ENCODE results near the gene FLNB.

The FLNB gene

DNA sequence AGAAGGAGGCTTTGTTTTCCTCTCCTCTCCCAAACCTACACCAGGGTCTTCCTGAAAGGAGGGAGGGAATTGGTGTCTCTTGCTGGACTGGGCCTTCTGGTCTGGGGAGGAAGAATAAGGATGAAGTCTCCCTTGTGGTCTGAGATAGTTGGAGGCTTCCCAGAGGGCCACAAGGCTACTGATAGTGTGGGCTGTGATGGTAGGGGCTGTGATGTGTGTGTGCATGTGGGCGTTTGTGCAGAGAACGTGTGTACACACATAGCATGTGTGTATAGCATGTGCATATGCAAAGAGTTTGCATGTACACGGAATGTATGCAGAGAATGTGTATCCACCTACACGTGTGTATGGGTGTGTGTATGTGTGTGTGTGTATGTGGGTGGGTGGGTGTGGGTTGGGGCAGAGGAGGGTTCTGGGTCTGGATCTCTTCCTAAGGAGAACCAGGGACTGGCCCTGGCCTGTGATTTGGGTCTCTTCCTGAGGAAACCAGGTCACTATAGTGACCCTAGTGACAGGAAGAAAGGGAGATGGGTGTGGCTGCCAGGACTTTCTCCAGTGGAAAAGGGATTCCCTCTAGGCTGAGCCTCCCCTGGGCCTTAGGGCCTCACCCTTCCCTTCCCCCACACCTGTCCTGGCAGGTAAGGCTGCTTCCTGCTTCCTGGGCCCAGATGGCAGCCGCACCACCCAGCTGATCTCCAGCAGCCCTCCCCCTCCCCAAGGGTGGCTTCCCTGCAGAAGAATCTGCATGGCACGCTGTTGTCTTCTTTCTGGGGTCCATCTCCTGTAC is 1.7 kb downstream of the FLNB start:
- no peak overlapping the region for H3K4me3 ChIP-seq (ENCODE audit: low read depth, low read length)
- TF ChIP-seq, protein P1, sequence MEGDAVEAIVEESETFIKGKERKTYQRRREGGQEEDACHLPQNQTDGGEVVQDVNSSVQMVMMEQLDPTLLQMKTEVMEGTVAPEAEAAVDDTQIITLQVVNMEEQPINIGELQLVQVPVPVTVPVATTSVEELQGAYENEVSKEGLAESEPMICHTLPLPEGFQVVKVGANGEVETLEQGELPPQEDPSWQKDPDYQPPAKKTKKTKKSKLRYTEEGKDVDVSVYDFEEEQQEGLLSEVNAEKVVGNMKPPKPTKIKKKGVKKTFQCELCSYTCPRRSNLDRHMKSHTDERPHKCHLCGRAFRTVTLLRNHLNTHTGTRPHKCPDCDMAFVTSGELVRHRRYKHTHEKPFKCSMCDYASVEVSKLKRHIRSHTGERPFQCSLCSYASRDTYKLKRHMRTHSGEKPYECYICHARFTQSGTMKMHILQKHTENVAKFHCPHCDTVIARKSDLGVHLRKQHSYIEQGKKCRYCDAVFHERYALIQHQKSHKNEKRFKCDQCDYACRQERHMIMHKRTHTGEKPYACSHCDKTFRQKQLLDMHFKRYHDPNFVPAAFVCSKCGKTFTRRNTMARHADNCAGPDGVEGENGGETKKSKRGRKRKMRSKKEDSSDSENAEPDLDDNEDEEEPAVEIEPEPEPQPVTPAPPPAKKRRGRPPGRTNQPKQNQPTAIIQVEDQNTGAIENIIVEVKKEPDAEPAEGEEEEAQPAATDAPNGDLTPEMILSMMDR (IDR thresholded peaks at IDR 0.05; ENCODE audit: insufficient read depth, low read depth, low read length, missing control alignments) = no peak
- DNase-seq (ENCODE audit: low read depth) = no peak

DNA sequence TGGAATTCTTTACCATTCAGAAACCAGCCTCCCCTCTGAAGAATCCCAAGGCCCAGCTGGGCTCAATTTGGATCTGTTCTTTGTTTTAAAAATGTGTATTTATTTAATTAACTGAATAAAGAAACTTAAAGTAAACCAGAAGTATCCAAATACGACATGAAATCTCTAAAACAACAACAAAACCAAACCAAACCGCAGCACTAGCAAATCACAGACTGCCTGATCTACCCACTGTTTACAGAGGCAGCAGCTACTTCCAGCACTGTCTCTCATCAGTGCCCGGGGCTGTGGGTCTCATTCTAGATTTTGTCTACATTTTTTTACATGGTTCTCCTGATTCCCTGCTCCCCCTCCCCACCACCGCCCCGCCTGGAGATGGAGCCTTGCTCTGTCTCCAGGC is 2.3 kb downstream of the FLNB start:
- no peak overlapping the region for H3K4me3 ChIP-seq (ENCODE audit: low read depth, low read length)
- TF ChIP-seq, protein P1 (IDR thresholded peaks at IDR 0.05; ENCODE audit: insufficient read depth, low read depth, low read length, missing control alignments) = no peak
- DNase-seq (ENCODE audit: low read depth) = no peak

DNA sequence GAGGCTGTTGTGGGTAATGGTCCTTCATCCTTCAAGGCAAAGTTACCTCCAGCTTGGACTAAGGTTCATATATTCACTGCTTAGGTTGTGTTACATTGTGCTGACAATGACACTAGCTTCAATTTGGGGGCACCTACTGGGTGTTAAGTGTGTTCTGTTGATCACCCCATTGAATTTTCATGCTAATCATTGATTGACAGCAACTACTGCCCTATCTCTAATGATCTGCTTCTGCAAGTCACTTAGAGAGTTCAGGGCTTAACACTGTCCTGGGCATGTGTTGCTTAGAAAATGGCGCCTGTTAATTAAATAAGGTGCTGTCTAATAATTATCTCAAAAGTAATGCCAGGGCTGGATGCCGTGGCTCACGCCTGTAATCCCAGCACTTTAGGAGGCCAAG is 3.4 kb downstream of the FLNB start:
- TF ChIP-seq, protein P1 (IDR thresholded peaks at IDR 0.05; ENCODE audit: insufficient read depth, low read depth, low read length, missing control alignments) = no peak
- H3K4me3 ChIP-seq (ENCODE audit: low read depth, low read length) = no peak overlapping the region
- DNase-seq (ENCODE audit: low read depth) = no peak

DNA sequence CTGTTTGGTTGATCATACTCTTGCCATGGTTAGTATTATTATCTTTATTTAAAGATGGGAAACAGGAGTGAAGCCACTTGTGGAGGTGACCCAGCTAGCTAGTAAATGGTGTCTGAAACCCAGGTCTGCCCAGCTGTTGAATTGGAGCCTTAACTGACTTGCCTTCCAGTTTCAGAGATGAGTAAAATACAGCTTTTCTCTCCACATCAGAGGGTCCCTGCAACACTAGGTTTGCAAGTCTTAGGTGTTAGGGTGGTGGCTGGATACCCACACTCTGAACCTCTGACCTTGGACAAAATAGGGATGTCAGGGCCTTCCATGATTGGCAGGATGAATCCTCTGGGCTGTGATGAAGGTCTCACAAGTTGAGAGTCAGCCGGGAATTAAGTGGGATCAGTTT is 4.1 kb downstream of the FLNB start:
- no peak overlapping the region for H3K4me3 ChIP-seq (ENCODE audit: low read depth, low read length)
- TF ChIP-seq, protein P1 (IDR thresholded peaks at IDR 0.05; ENCODE audit: insufficient read depth, low read depth, low read length, missing control alignments) = no peak

DNA sequence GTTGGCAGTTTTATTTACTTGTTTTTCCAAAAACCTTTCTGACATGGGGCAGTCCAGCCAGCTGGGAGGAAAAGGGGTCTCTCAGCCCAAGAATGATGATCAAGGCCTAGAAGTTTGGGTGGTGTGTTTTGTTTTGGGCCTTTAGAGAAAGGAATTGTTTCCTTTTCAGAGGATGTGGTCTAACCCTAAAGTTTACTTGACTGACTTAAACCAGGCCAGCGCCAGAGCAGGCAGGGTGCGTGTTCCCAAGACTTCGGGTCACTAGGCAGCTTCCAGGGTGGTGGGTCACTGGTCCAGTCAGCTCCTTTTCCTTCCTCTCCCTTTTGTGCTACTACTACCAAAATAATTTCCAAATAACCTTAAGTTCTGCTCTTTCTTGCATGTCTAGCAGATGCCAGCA is 4.9 kb downstream of the FLNB start:
- no peak for DNase-seq (ENCODE audit: low read depth)
- TF ChIP-seq, protein P1 (IDR thresholded peaks at IDR 0.05; ENCODE audit: insufficient read depth, low read depth, low read length, missing control alignments) = no peak
- H3K4me3 ChIP-seq (ENCODE audit: low read depth, low read length) = no peak overlapping the region

More for the DNA sequence above, 4.1 kb downstream of the FLNB start:
- DNase-seq (ENCODE audit: low read depth) = peak; percentile 67

DNA sequence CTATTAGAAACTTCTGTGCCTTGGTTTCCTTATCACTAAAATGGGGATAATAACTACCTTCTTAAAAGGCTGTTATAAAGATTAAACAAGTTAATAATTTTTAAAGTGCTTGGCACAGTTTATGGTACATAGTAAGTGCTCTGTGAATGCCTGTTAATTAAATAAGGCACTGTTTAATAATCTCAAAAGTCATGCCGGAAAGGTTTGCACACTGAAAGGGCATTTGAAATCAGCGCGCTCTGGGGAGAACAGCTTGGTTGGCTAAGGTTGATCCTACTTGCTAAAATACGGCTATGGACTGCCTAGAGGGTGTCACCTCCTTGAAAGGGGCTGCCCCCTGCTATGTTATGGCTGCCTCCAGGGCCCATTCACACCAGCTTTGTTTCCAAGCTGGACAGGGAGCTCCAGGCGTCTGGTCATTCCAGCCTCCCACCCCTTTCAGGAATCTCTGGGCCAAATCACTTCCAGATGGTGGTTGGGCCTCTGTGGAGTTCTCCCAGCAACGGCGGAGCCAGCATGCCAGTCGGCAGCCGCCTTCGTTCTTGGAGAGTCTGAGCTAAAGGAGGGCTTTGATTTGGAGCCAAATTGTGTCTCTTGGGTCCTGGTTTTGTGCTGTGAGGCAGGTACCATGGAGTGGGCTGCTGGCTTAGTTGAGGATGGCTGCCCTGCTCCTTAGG is 5.9 kb downstream of the FLNB start:
- no peak overlapping the region for H3K4me3 ChIP-seq (ENCODE audit: low read depth, low read length)
- TF ChIP-seq, protein P1 (IDR thresholded peaks at IDR 0.05; ENCODE audit: insufficient read depth, low read depth, low read length, missing control alignments) = no peak
- no peak for DNase-seq (ENCODE audit: low read depth)
